Neutrophil (primary cell): ENCODE data around the gene CAMK4.
"Not testable (repeated sequence)": the region's sequence is repeated elsewhere in the genome, so short reads cannot be mapped to it uniquely, and the experiment has no call there.

Source experiments
- H3K27ac ChIP-seq: fragments of 200-600 bp; sonication (generic); 2 replicates; pipeline ENCODE4 v1.5.1; 2016; ENCODE audit warnings: mild to moderate bottlenecking, moderate library complexity
- H3K27me3 ChIP-seq: fragments of 200-600 bp; sonication (generic); 2 replicates; pipeline ENCODE4 v1.6.0; 2016; ENCODE audit warnings: mild to moderate bottlenecking
- H3K36me3 ChIP-seq: fragments of 200-600 bp; sonication (generic); 2 replicates; pipeline ENCODE4 v1.5.1; 2017
- H3K4me1 ChIP-seq, 2 experiments: fragments of 200-600 bp in 1 of 2; sonication (generic) in 1 of 2; 1 replicate in 1 of 2; 2 replicates in 1 of 2; pipeline versions ENCODE4 v1.5.1 to v1.6.1; 2013 to 2016; ENCODE audit warnings: low read depth in 1 of 2, low read length in 1 of 2, mild to moderate bottlenecking in 1 of 2, moderate library complexity in 1 of 2; ENCODE audit not compliant: control insufficient read depth in 1 of 2, insufficient read depth in 1 of 2
- H3K4me3 ChIP-seq, 2 experiments: fragments of 200-600 bp in 1 of 2; sonication (generic) in 1 of 2; 1 replicate in 1 of 2; 2 replicates in 1 of 2; pipeline ENCODE4 v1.5.1; 2013 to 2016; ENCODE audit warnings: low read depth in 1 of 2, low read length in 1 of 2, mild to moderate bottlenecking in 1 of 2, moderate library complexity in 1 of 2
- H3K9me3 ChIP-seq: fragments of 200-600 bp; sonication (generic); 2 replicates; pipeline ENCODE4 v1.5.1; 2016
- CTCF ChIP-seq: fragments of 200-600 bp; sonication (generic); IDR thresholded peaks from 2 replicates; pipeline ENCODE4 v1.5.1; 2016; ENCODE audit warnings: antibody characterized with exemption

Gene CAMK4

GRCh38 chr5:111255169-111255568 lies 31.0 kb downstream of the CAMK4 start:
- TF ChIP-seq CTCF: no peak
- no peaks in the 10 kb centered on the region for H3K4me1 ChIP-seq
- no peaks in the 10 kb centered on the region for H3K9me3 ChIP-seq
- no peaks in the 10 kb centered on the region for H3K36me3 ChIP-seq
- no peaks in the 10 kb centered on the region for H3K27me3 ChIP-seq
- no peak overlapping the region for H3K27ac ChIP-seq
- H3K4me3 ChIP-seq: no peak overlapping the region

- Histone ChIP-seq H3K36me3 (no peaks in the 10 kb centered on the region), H3K27ac (no peak overlapping the region), H3K9me3 (no peaks in the 10 kb centered on the region), H3K27me3 (no peaks in the 10 kb centered on the region), H3K4me3 (no peak overlapping the region), H3K4me1 (no peaks in the 10 kb centered on the region)
- TF ChIP-seq CTCF: no peak
Measured at GRCh38 chr5:111256128-111256527, 31.9 kb downstream of the CAMK4 start.

DNA sequence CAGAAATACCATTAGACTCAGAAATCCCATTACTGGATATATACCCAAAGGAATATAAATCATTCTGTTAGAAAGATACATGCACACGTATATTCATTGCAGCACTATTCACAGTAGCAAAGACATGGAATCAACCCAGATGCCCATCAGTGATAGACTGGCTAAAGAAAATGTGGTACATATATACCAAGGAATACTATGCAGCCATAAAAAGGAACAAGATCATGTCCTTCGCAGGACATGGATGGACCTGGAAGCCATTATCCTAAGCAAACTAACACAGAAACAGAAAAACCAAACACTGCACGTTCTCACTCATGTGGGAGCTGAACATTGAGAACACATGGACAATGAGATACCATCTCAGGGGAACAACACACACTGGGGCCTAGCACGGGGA lies 33.4 kb downstream of the CAMK4 start:
- not testable (repeated sequence) for H3K36me3 ChIP-seq, H3K27me3 ChIP-seq, H3K27ac ChIP-seq, H3K4me3 ChIP-seq, H3K4me1 ChIP-seq, H3K9me3 ChIP-seq

- Histone ChIP-seq H3K9me3 (no peaks in the 10 kb centered on the region), H3K27ac (no peak overlapping the region), H3K36me3 (no peaks in the 10 kb centered on the region), H3K4me1 (no peaks in the 10 kb centered on the region), H3K4me3 (no peak overlapping the region), H3K27me3 (no peaks in the 10 kb centered on the region)
- TF ChIP-seq CTCF: no peak
Measured at GRCh38 chr5:111259636-111260035, 35.5 kb downstream of the CAMK4 start.

GRCh38 chr5:111261610-111262009 lies 37.4 kb downstream of the CAMK4 start:
- H3K4me3 ChIP-seq: no peak overlapping the region
- no peak overlapping the region for H3K27ac ChIP-seq
- H3K4me1 ChIP-seq: no peaks in the 10 kb centered on the region
- H3K9me3 ChIP-seq: no peaks in the 10 kb centered on the region
- H3K36me3 ChIP-seq: no peaks in the 10 kb centered on the region
- no peak for TF ChIP-seq CTCF
- H3K27me3 ChIP-seq: no peaks in the 10 kb centered on the region

- Histone ChIP-seq H3K9me3 (no peaks in the 10 kb centered on the region), H3K4me3 (no peak overlapping the region), H3K4me1 (no peaks in the 10 kb centered on the region), H3K36me3 (no peaks in the 10 kb centered on the region), H3K27me3 (no peaks in the 10 kb centered on the region), H3K27ac (no peak overlapping the region)
- no peak for TF ChIP-seq CTCF
Measured at GRCh38 chr5:111262153-111262552, 38.0 kb downstream of the CAMK4 start.
